GM21528 (cell line): Measurements from ENCODE around the gene MOB1A.

ENCODE experiments used
- ATAC-seq: cut with Tn5 transposase; IDR thresholded peaks from one replicate; pipeline ENCODE4 v1.9.1; 2021; ENCODE audit warnings: mild to moderate bottlenecking, moderate library complexity; ENCODE audit not compliant: unreplicated experiment, low FRiP score

Gene MOB1A

DNA sequence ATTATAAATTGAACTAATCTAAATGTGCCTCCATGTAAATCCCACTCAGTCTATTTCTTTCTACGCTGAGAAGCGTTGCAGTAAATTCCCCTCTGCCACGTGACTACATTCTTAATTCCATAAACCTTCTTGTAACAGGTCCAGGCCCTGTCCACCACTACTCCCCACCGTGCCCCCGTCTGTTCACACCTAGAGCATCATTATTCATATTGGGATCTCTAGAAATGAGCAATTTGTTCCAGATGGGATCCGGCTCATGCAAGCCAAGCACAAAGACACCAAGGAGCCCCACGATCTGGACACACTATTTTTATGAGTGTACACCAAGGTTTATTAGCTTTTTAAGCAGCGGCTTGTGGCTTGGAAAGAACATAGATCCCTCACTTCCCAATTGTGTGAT is 69.1 kb downstream of the MOB1A start:
- ATAC-seq, result no peak

DNA sequence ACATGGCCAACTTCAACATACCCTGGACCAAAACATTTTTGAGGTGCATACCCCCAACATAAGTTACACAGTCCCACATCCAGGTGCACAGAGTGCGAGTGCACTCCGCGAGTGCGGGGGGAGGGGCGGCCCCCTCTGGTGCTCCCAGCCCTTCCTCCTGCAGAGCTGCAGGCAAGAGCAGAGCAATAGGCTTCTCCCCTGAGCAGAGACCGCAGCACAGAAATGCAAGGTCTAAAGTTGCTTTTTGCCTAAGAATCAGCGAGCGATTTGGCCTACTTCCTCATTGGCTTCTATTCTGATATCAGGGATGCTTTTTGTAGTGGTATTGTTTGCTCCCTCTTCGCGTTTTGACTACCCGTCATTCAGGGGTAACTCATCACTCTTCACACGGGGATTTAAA is 71.6 kb downstream of the MOB1A start:
- ATAC-seq, result no peak

DNA sequence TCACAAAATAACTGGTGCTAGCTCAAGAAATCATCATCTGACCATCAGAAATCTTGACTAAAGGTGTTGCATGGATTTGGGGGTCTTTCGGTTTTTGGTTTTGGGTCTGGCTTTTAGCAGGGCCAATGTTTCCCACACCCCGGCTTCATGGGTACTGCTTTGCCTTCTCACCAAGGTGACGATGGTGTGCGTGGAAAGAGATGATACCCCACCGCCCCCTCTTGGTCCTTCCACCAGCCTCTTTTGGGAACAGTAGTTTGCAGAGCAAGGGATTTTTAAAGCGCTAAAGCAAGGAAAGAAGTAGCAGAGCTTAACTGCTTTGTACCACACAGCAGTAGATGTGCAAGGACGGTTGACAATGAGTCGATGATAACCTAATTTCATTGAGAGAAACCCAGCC is 73.3 kb downstream of the MOB1A start:
- no peak for ATAC-seq

DNA sequence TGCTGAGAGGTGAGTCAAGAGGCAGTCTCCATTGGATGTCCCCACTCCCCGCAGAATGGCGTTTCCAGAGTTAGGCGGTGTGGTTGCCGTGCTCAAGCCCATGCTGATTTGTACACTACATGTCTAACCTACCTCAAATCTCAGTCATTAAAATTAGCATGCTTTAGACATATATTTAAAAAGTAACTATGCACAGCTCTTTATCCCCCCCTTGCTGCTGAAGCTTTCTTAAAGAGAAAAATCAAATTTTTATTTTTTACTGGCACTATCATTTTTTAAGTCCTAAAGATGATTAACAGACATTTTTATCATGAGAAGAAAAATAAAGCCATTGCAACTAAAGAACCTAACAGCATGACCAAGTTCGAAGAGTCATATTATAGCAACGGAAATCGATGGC is 73.8 kb downstream of the MOB1A start:
- no peak for ATAC-seq

DNA sequence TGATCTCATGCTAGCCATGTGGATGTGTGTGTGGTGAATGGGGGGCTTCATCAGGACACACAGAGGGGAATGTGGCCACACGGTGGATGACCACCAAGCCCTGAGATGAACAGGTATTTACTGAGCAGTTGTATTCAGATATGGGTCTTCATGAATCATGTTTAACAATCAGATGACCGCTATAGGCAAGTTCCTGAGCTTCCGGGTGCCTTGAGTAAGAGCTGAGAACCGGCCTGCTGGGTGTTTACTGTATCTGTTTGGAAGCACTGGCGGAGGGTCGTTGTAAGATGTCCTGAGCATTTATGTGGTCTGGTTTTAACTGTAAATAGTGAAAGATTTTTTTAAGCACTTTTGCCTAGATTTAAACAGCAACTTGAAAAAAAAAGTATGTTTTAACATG is 74.9 kb downstream of the MOB1A start:
- ATAC-seq, result no peak
